GM18868 (cell line): ENCODE results near the gene WNK4.
"Not testable (repeated sequence)": the region's sequence is repeated elsewhere in the genome, so short reads cannot be mapped to it uniquely, and the experiment has no call there.

Experiments
- ATAC-seq: cut with Tn5 transposase; IDR thresholded peaks from one replicate; pipeline ENCODE4 v1.9.1; 2021; ENCODE audit warnings: mild to moderate bottlenecking, moderate library complexity; ENCODE audit not compliant: unreplicated experiment

Gene WNK4

GRCh38 chr17:42769964-42770363, 10.4 kb upstream of the WNK4 start:
- not testable (repeated sequence) for ATAC-seq

- no peak for ATAC-seq
Measured at GRCh38 chr17:42772945-42773289, 7.5 kb upstream of the WNK4 start.

GRCh38 chr17:42773290-42774035, 6.9 kb upstream of the WNK4 start, which contains the start of gene VPS25:
VPS25 (plus strand) TSS chr17:42773449; CDS start chr17:42773476, 27 bp downstream.
- peak; percentile 62 for ATAC-seq

- no peak for ATAC-seq
Measured at GRCh38 chr17:42774066-42774745, 6.2 kb upstream of the WNK4 start.

GRCh38 chr17:42775534-42776098, 4.8 kb upstream of the WNK4 start:
- ATAC-seq = no peak

- ATAC-seq = no peak
Measured at GRCh38 chr17:42778570-42778969, 1.8 kb upstream of the WNK4 start.

GRCh38 chr17:42779304-42779935, 990 bp upstream of the WNK4 start:
- no peak for ATAC-seq

GRCh38 chr17:42780851-42781638, 635 bp downstream of the WNK4 start:
- no peak for ATAC-seq

GRCh38 chr17:42781639-42782165, 1.3 kb downstream of the WNK4 start:
- no peak for ATAC-seq

GRCh38 chr17:42782166-42783061, 2.0 kb downstream of the WNK4 start:
- no peak for ATAC-seq

GRCh38 chr17:42783062-42783790, 2.8 kb downstream of the WNK4 start:
- no peak for ATAC-seq

GRCh38 chr17:42783791-42784138, 3.4 kb downstream of the WNK4 start:
- no peak for ATAC-seq

- no peak for ATAC-seq
Measured at GRCh38 chr17:42784409-42784808, 4.0 kb downstream of the WNK4 start.

- ATAC-seq = no peak
Measured at GRCh38 chr17:42784811-42785592, 4.6 kb downstream of the WNK4 start.

- ATAC-seq = no peak
Measured at GRCh38 chr17:42787266-42787665, 6.9 kb downstream of the WNK4 start.

GRCh38 chr17:42791948-42792347, 11.5 kb downstream of the WNK4 start:
- no peak for ATAC-seq

GRCh38 chr17:42792545-42792944, 12.1 kb downstream of the WNK4 start:
- ATAC-seq = no peak

- ATAC-seq = no peak
Measured at GRCh38 chr17:42795061-42795460, 14.7 kb downstream of the WNK4 start.
